T-helper 2 cell (primary cell): ENCODE measurements around the gene BMP5.

Experiments
- DNase-seq, 5 experiments: peaks; one replicate each; pipeline versions ENCODE4 v3.0.0 to v3.0.0-alpha.2; 2012 to 2022

Gene BMP5

DNA sequence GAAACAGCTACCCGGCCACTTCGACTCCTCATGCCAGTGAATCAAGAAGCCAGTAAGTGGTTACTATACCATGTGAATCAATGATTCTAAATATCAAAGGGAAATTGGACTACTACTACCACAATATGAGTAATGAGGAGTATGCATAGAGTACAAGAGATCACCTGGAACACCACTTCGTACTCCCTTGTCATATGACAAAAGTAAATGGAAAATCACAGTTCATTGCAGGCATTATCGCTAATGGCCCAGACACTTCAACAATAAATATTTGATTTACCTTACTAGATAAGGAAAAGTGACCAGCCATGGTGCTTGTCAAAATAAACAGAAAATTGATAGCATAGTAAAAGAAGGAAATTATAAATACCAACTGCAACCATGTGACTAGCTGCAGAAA lies 73.1 kb downstream of the BMP5 start:
- DNase-seq: no peak

DNA sequence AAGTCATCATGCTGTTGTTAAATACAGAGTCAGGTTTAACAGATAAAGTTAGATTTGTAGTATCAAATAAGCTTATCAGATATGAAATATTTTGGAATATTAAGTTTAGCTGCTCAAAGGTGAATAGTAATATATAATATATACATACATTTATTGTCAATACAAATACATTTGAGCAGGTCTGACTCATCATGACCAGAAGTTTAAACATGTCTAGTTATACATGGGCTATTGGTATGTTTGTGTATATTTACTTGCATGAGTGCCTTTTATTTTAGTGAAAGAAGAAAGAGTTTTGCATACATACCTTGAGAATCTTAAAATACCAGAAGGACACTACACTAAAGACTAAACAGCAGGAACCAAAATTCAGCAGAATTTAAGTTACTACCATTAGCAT lies 76.8 kb downstream of the BMP5 start:
- no peak for DNase-seq

DNA sequence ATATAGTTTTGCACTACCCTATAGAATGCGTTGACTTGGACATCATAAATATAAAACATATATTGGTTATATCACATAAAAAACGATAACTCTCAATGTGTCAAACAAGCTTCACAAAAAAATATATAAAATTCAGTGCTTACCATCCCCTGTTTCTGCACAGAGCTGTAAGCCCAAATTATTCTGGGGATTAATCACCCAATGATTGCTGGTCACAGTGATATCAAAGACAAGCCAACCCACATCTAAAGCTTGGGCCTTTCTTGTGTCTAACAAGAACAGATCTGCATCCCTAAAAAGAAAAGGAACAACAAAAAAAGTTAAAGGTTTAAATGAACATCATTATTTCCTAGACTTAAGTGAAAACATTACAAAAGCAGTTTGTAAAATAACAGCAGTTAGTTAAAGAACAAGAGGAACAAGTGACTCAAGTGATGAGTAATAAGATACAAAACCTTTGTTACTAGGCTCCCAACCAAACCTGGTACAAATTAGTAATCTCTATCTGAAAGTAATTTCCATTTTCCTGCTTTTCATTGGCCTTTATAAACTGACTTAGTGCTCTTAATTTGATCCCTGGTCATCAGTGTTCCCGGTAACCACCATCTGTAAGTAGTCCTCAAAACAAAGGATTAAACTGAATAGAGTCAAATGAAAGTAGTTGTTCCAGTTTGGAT lies 81.1 kb downstream of the BMP5 start:
- no peak for DNase-seq

DNA sequence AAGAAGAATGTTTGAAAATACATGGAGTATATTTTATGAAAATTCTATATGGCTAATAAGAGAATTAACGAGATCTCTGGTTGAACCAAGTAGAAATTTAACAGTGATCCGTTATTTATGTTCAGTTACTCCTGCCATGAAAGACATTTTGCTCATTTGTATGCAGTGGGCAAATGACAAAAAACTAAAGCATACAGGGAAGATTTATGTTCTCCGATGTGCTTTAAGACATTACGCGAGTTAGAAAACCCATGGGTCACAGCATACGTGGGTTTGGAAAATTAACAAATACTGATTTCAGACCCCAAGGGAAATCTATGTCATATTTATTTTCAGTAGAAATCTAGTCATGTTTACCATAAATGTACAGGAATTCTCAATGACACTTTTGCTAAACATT lies 90.1 kb downstream of the BMP5 start:
- DNase-seq: no peak

DNA sequence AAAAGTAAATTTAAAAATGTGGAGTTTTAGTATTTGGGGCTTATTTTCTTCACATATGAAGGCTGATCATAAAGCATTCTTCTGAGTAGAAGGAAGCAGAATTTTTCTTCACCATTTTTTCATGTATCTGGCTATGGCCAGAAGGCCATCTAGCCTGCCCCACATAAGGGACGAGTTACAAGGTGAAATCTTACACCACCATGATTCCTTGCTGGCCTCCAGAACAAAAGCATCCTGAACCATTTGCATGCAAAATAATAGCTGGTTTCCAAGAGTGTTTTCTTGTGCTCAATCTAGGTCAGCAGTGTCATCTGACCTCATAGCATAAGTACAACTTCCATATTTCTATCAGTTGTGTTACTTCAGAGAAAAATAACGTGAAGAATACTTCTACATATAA lies 93.1 kb downstream of the BMP5 start:
- no peak for DNase-seq

DNA sequence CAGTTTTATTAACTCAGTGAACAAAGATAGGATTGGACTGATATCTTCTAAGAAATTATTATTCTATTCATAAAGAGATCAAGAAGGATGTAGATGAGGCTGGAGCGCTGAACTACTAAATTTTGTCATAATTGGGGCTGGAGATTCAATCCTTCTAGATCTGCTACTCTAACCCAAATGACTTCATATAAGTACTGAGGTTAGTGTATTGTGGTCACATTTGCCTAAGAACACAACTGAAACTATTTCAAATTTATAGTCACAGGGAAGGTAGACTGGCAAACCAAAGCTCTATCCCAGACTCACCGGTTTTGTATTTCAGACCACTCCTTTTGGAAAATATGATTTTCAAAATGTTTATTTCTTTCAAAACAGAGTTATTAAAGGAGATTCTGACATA lies 96.7 kb downstream of the BMP5 start:
- peak in 1 of 5 experiments; percentile 1 for DNase-seq

DNA sequence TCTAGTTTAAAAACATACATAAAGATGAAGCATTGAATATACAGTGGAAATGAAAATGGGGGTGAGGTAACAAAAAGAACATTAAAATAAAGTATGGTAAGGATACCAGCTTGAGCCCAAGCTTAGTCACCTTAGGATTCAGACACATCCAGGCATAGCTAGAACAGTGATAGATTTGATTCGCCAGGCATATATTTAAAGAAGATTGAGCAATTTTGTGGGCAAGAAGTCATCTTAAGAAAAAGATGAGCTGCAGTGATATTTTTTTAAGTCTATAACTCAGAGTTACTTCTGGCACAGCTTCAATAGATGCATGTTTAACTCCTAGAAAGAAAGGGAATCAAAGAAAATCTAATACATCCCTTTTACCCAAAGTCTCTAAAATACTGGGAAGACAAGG lies 97.9 kb downstream of the BMP5 start:
- DNase-seq: no peak

DNA sequence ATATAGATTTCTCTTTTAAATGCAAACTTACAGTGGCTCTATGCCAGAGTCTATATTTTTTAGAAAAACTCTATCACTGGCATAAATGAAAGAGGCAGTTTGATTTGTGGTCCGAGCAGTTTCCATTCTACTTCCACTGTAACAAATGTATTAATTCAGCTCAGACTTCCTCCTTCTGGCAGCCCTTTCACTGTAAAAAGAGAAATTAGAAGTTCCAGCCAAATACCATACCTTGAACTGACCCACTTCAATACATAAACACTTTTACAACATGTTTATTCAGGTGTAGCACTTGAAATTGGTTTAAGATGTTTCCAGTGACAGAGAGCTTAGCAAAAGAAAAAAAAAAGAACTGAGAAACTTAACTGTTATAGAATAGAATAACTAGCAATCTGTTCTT lies 99.3 kb downstream of the BMP5 start:
- no peak for DNase-seq

DNA sequence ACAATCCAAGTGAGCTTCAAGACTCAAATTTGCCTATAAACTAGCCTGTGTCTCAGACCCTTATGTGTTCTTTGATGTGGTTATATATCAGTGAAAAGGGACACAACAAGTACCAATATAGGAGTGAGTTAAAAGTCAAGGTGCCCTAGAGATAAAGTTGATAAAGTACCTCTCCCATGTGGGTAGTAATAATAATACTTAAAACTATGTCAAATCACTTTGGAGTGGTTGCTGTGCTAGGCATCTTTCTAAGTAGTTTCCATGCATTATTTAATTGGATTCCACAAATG lies 100.4 kb downstream of the BMP5 start:
- DNase-seq: no peak

DNA sequence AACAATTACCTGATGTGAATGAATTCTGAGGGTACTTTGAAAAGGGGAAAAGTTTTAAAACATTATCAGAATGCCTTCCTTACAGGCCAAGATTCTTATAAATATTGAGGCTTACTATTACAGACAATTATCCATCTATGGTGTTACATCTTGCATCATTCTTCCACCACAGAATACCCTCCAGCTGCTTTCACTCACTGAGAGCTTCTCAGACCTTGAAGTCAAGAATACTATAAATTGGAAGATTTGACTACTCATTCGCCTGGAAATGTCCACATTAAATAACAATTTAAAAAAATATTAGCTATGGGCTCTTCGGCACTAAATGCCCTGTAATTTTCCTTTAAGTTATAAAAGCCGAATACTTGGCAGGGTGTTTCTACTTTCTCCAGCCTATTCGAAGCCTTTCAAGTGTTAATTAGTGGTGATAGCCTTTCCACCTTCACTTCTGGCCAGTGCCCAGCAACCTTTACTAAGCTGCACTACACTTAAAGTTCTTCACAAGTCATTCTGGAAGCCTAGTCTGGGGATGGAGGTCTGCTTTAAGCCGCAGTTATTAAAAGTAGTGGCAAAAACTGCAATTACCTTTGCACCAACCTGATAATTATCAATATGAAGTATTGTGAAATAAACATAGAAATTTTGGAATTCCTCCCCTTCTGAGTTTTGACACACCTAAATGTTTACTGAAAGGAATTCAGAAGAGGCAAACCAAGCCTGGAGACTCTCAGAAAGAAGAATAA lies 100.9 kb downstream of the BMP5 start:
- DNase-seq: no peak

DNA sequence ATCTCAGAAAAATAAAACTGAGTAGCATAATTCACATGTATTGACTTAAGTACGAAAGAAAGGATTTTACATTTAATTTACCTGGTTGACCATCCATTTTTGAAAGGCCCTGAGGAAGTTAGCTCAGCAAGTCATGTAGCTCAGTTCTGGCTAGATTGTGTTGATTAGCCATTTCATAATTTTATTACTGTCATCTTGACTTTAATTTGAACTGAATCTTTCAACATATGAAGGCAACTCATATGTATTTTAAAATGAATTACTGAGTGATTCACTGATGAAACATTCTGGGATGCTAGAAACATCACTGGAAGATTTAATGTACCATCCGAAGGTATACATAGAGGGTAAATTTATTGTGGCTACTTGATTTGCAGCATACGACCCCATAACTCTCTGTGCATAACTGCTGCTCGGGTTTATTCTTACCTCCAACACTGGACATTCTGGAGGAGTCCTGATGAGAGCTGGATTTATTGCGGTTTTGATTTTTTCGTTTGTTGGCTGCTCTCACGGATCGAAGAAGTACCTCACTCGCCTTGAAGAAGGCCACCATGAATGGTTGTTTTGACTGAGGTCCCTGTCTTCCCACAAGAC lies 101.7 kb downstream of the BMP5 start:
- no peak for DNase-seq

DNA sequence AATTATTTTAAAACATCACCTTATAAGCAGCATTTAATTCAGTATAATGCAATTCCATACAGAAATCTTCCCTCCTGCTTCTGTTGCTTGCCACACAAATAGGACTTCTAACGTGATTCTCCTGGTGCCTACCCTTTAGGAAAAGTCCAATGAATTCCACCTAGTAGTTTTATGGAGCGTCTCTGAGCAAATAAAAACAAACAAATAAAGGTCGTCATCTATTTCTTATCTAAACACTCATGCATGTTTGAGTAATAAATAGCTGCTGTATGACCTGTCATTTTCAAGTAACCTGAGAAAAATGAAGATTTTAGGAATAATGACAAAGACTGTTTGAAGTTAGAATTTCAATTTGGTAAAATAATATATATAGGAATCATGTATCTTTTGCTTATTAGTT lies 102.7 kb downstream of the BMP5 start:
- DNase-seq: no peak

DNA sequence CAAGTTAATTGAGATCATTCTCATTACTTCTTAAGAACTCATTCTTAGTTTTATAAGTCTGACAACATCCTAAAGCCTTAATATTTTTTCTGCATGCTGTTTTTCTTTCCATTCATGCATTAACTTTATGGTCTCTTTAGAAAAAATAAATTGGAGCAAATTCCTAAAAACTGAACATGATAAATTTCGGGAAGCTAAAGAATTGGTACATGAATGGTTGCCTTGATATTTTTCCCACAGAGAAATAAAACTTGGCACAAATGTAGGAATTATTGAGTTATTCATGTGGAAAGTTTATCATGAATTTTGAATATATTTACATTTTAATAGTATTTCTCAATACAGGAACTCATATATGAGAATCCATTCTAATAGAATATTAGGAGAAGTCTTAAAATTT lies 115.9 kb downstream of the BMP5 start:
- DNase-seq: no peak

DNA sequence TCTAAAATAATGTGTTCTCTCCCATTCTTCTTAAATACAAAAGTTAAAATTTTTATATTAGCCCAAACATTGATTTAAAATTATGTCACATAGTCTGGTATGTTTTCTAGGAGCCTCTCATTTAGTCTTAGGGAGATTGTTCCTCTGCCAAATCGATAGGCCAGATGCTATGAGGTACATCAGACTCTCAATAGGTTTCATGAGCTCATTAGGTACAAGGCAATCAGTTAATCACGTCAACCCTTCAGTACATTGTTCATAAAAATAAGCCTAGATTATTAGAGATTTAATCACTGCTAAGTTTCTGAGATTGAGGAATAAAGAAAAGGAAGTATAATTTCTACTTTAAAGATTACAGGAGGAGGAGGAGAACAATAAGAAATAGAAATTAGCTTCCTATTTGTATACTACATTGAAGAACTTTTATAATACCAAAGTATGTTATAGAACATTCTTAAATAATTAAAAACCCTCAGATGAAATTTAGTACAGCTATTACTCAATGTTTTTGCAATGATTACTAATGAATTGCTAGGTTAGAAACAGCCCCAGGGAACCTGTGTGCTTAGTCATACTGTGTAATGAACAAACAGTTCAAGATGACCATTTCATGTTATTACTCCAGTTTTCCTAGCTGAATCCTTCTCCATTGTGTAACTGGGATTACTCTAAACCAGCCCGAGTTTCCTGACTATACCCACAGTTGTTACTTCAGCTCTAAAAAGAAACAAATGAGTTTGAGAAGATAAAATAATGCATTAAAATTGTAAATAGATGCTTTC lies 117.0 kb downstream of the BMP5 start:
- DNase-seq: no peak

DNA sequence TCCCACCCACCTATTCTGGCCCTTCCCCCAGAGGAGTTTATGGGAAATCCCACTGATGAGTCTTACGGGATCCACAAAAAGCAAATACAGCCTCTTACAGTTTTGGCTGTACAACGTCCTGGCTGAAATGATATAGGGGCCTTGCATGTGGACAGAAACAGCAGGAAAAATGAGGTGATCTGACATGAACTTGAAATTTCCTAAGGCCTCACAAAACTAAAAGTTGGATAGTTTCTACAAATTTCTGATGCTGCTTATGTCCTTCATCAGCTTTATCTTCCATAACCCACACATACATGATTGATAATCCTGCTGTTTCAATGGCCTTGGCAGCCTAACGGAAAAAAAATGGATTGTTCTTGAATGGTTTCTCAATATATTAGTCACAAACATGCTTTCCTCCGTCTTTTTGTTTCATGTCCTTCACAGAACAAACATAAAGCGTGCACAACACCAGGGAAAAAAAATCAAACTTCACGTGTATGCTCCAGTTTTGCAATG lies 118.8 kb downstream of the BMP5 start:
- DNase-seq: no peak

DNA sequence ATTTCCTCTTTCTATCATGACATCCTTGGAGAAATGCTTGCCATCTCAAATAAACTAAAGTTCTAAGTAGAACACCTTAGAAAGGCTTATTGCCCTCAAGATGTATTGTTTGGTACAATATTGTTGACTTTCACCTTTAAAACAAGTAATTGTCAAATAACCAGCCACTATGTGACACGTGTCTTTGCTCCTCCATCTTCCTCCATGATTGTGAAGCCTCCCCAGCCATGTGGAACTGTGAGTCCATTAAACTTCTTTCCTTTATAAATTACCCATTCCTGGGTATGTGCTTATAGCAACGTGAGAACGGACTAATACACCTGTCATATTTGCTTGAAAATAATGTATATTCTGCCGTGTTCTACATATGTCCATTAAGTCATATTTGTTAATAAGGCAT lies 126.5 kb downstream of the BMP5 start:
- DNase-seq: no peak

DNA sequence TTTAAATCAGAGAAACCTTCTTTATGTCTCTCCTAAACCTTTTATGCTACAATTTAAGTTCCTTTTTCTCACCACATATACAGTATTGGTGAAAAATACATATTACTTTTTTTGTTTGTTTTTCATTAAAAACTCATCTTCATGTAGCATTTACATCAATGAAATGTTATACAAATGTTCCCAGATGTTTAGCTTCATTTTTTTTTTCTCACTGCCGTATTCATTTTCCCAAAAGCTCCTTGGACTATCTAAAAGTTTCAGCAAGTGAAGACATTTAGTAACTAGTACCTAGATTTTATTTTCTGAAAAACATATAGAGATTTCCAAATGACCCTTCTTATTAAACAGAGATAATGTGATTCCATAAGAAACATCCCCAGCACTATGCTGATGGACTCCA lies 128.9 kb downstream of the BMP5 start:
- no peak for DNase-seq

DNA sequence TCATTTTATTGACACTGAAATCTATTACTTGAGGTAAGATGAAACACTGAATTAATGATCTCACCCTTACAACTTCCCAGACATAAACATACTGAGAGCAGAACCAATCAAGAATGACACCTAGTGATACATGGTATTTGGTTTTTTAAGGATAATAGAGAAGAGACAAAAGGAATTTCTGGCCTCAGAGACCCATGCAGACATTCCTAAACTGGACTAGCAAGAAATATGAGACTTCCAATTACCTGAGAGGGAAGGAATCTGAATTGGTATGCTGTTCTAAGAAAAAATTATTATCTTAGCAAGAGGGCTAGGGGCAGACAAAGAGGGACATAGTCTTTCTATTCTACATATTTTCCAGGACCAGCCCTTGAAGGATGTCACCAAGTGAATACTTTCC lies 141.1 kb downstream of the BMP5 start:
- DNase-seq: no peak

DNA sequence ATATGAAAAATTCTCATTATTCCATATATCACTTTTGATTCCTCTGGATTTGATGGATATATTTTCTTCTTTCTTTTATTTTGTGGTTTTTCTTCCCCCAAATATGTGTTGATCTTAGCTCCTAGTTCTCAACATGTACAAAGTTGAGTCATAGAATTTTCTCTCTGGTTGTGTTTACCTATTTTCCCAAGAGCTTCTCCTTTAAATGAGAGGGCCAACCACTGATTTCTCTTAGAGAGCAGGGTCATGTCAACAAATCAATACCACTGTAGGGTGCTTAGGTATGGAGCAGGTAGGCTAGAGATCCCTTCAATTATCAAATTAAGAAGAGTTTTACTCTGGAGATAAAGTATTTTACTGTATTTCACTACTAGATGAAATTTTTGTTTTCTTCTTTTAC lies 145.7 kb downstream of the BMP5 start:
- no peak for DNase-seq

DNA sequence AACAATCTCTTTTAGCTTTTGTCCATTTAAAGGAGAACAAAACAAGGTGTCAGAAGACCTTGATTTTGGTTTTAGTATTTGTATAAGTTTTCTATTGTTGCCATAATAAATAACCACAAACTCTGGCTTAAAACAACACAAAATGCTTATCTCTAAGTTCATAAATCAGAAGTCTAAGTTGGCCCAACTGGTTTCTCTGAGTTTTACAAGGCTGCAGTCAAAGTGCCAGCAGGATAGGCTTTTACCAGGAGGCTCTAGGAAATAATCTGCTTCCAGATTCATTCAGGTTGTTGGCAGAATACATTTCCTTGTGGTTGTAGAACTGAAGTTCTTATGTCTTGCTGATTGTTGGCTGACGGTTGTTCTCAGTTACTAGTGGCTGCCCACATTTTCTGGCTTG lies 149.2 kb downstream of the BMP5 start:
- no peak for DNase-seq

DNA sequence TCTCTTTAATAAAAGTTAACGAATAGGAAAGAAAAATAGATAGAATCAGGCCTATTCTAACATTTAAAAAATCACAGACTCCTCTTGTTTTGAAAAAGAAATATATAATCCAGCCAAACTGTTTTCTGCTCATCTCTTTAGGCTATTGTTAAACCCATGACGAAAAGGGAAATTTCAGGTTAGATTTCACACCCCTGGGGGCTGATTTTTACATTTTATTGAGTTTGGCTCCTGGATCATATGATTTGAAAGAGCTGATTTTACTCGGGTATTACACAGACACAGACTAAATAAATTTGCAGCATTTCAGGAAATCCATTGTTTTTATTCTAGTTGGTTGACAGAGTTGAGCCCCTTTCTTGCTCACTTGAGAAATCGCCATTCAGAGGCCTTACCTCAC lies 160.6 kb downstream of the BMP5 start:
- DNase-seq: no peak

DNA sequence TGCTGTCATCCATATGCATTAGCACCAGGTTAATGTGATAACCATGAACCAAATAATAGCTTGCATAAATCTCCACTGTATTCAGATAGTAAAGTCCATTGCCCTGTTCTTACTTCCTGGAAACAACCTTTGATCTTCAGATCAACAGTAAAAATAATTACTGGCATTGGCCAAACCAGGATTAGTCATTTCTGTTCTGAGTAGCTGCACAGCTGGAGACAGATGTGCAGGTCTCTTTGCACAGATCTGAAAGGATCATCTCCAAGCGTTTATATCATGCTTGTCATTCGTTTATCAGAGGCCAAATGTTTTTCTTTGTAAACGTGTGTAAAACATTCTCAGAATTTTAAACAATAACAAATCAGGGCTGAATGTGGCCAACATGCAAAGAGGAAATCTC lies 162.0 kb downstream of the BMP5 start:
- no peak for DNase-seq

DNA sequence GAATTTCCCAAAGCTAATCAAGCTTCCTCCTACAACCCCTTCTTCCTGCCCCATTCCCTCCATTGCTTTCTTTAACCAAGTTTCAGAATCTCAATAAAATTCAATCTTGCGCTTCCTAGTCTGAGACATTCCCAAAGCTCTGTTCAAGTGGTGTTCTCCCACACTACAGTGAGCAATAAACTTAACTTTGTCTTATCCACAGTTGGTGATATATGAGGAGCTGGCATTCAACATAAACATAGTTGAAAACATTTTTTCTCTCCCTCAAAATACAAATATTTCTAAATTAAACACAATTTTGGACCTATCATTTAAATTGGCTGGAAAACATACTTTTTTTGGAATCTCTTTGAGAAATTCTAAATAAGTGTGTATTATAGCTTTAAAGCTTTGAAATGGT lies 166.7 kb downstream of the BMP5 start:
- no peak for DNase-seq
